GM12801 (cell line): ENCODE results near the gene TFDP2.

Source experiments
- CTCF ChIP-seq: IDR thresholded peaks from one replicate; pipeline ENCODE4 v1.5.1; 2011; ENCODE audit warnings: control low read depth; ENCODE audit not compliant: insufficient read length; ENCODE audit errors: extremely low read depth

TFDP2 gene

GRCh38 chr3:141901914-141902313 lies 247.4 kb downstream of the TFDP2 start:
- TF ChIP-seq CTCF = no peak

GRCh38 chr3:141900343-141900742 lies 249.0 kb downstream of the TFDP2 start:
- no peak for TF ChIP-seq CTCF

DNA sequence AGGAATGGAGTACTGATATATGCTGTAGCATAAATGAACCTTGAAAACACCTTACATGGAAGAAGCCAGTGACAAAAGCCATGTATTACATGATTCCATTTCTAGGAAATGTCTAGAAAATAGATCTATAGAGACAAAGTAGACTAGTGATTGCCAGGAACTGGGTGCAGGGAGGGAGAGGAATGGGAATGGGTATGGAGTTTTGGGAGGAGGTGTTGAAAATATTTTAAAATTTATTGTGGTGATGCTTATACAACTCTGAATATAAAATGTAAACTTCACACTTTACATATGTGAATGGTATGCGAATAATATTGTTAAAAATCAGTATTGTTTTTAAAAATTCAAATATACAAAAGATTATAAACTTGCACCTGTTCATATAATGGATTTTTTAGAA lies 250.4 kb downstream of the TFDP2 start:
- no peak for TF ChIP-seq CTCF

- TF ChIP-seq CTCF = no peak
Measured at GRCh38 chr3:141895731-141896130, 253.6 kb downstream of the TFDP2 start.

DNA sequence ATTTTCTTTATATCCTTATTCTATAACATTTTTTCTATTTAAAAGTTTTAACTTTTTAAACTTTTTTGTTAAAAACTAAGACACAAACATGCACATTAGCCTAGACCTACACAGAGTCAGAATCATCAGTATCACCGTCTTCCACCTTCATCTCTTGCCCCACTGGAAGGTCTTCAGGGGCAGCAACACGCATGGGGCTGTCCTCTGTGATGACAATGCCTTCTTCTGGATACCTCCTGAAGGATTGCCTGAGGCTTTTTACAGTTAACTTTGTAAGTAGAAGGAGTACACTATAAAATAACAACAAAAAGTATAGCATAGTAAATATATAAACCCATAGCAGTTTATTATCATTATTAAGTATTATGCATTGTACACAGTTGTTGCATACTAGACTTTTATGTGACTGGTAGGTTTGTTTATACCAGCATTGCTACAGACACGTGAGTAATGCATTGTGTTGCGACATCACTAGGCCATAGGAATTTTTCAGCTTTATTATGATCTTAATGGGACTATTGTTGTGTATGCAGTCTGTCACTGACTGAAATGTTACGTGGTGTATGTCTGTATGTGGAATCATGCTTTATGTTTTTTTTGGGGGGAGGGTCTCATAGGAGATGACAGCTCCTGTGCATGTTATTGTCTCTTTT lies 254.7 kb downstream of the TFDP2 start:
- no peak for TF ChIP-seq CTCF
